Activated naive CD4-positive, alpha-beta T cell treated with anti-CD3 and anti-CD28 coated beads for 36 hours (primary cell): ENCODE data around the gene ACSL1. TPM values are rescaled to one million over a fixed set of nuclear protein-coding genes. Genes with fewer than 3 reads are reported as not detected.

Experiments used
- CTCF ChIA-PET: fragments of 350-600 bp; sonication (Branson Sonifier 250); formaldehyde crosslinking; loops from one replicate; lab custom pipeline; 2021; ENCODE audit warnings: antibody characterized with exemption; lab: Charles Lee
- DNase-seq: peaks from one replicate; pipeline ENCODE4 v3.0.0-alpha.2; 2020
- H3K27ac Mint-ChIP-seq: one replicate; pipeline ENCODE4 v1.8.0; 2021; ENCODE audit warnings: mild to moderate bottlenecking, mixed read lengths
- H3K27me3 Mint-ChIP-seq: one replicate; pipeline ENCODE4 v1.8.0; 2021; ENCODE audit warnings: low read depth, mixed read lengths
- H3K36me3 Mint-ChIP-seq: one replicate; pipeline ENCODE4 v1.8.0; 2021; ENCODE audit warnings: low read depth, mixed read lengths
- H3K4me1 Mint-ChIP-seq: one replicate; pipeline ENCODE4 v1.8.0; 2021; ENCODE audit warnings: low read depth, mixed read lengths
- H3K4me3 Mint-ChIP-seq: one replicate; pipeline ENCODE4 v1.8.0; 2021; ENCODE audit warnings: mild to moderate bottlenecking, moderate library complexity, mixed read lengths
- H3K9me3 Mint-ChIP-seq: one replicate; pipeline ENCODE4 v1.8.0; 2021; ENCODE audit warnings: mixed read lengths
- intact Hi-C: fragments of 100-400 bp; cut with micrococcal nuclease; formaldehyde crosslinking; loops from one replicate; pipeline ENCODE4 v1.15.1; 2023
- total RNA-seq, 2 experiments: library from RNA; stranded (reverse); gene quantifications; one replicate each; pipeline ENCODE4 v1.2.3, GENCODE V29; 2021

ACSL1 gene
- total RNA-seq, 2 experiments from 2014 or later: 29.8 to 31.9 TPM

DNA sequence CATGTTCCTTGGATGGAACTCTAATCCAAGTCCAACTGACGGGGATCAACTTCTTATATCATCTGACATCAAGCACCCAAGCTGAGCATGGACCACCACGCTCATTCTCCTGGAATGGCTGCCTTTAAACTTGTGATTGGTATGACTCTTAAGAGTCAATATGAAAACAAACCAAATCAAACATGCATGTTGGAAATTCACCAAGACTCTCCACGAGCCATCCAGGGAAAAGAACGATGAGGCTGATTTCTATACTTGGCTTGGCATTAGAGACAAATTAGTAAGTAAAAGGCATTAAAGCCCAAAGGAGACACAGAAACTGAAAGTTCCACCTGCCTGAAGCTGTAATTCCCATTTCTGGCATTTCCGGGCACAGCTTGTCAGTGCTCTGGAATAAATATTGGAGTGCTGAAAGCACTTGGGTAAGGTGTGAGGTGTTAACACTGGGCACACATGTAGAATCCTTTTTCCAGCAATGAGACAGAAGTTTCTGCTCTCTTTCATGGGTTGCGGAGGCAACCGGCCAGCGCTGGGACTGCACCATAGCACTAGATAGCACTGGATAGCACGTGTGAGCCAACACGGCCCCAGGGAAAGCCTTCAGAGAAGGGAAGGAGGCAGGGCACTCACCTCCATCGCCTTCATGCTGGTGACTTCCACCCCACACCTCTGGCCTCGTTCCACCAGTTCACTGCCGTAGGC lies 49.8 kb downstream of the ACSL1 start:
- no peaks in the 10 kb centered on the region for H3K27me3 Mint-ChIP-seq
- peaks cover 20% of the 10 kb centered on the region for H3K36me3 Mint-ChIP-seq
- H3K27ac Mint-ChIP-seq: no peak overlapping the region
- DNase-seq: no peak
- no peak overlapping the region for H3K4me3 Mint-ChIP-seq
- intact Hi-C loops: no loop called here
- CTCF ChIA-PET: interaction anchor here (0.5 kb wide), 1 partner anchor 200 kb away, joined by 3 read pairs; no protein-coding TSS in a partner anchor
- H3K4me1 Mint-ChIP-seq: no peaks in the 10 kb centered on the region
- peaks cover 4% of the 10 kb centered on the region for H3K9me3 Mint-ChIP-seq

GRCh38 chr4:184774152-184774551 lies 51.6 kb downstream of the ACSL1 start:
- peaks cover under 1% of the 10 kb centered on the region for H3K9me3 Mint-ChIP-seq
- no peak for DNase-seq
- intact Hi-C loops: no loop called here
- no peak overlapping the region for H3K4me3 Mint-ChIP-seq
- no peaks in the 10 kb centered on the region for H3K4me1 Mint-ChIP-seq
- no peak overlapping the region for H3K27ac Mint-ChIP-seq
- CTCF ChIA-PET: no interaction called here
- H3K36me3 Mint-ChIP-seq: peaks cover 12% of the 10 kb centered on the region
- no peaks in the 10 kb centered on the region for H3K27me3 Mint-ChIP-seq

GRCh38 chr4:184771416-184771815 lies 54.4 kb downstream of the ACSL1 start:
- Mint-ChIP-seq H3K9me3 (no peaks in the 10 kb centered on the region), H3K4me3 (no peak overlapping the region), H3K27me3 (no peaks in the 10 kb centered on the region), H3K36me3 (peaks cover 23% of the 10 kb centered on the region), H3K27ac (no peak overlapping the region), H3K4me1 (no peaks in the 10 kb centered on the region)
- CTCF ChIA-PET: no interaction called here
- intact Hi-C loops: no loop called here
- DNase-seq: no peak

DNA sequence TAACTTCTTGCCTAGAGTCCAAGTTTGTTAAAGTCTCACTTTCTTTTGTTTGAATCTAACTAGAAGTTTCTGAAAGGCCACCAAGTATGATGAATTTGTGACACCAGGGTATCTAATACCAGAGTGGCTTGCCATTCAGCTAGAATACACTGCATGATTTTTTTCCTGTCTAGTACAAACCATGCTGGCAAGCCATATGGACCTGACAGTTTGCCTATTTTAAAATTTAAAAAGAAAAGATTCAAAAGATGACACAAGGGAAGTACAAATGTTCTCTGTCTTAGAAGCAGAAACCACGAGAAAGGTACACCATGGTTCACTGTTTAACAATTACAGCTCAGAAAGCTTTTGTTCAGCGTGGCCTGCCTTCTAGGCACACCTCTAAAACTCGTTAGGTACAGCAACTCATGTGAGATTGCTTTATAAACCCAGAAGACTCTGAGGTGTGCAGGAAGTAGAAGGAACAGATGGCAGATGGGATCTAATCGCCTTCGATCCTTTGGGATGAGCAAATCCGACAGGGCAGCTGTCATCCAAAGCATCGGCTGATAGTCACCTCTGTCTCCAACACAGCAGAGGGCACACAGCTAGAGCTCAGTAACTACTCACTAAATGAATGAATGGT lies 56.5 kb downstream of the ACSL1 start:
- CTCF ChIA-PET: no interaction called here
- Mint-ChIP-seq H3K27me3 (no peaks in the 10 kb centered on the region), H3K4me3 (no peak overlapping the region), H3K36me3 (peaks cover 24% of the 10 kb centered on the region), H3K9me3 (no peaks in the 10 kb centered on the region), H3K27ac (no peak overlapping the region), H3K4me1 (no peaks in the 10 kb centered on the region)
- no peak for DNase-seq
- intact Hi-C loops: no loop called here

DNA sequence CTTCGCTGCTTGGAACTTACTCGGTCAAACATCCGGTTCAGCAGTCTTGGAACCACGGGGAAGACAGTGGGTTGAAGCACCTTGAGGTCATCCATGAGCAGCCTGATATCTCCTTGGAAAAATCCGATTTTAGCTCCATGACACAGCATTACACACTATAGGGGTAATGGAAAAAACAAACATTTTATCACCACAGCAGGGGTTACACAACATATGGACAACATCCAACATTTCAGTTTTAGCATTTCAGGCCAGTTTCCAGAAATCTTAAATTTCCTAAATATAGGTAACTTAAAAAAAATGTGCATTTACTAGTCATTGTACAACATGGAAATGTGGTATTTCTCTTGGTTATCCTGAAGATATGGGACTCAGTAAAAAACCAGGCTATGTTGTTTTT lies 57.5 kb downstream of the ACSL1 start:
- H3K27me3 Mint-ChIP-seq: no peaks in the 10 kb centered on the region
- no peak for DNase-seq
- peaks cover 21% of the 10 kb centered on the region for H3K36me3 Mint-ChIP-seq
- H3K4me1 Mint-ChIP-seq: peaks cover 2% of the 10 kb centered on the region
- CTCF ChIA-PET: no interaction called here
- no peak overlapping the region for H3K4me3 Mint-ChIP-seq
- no peaks in the 10 kb centered on the region for H3K9me3 Mint-ChIP-seq
- intact Hi-C loops: no loop called here
- H3K27ac Mint-ChIP-seq: no peak overlapping the region

DNA sequence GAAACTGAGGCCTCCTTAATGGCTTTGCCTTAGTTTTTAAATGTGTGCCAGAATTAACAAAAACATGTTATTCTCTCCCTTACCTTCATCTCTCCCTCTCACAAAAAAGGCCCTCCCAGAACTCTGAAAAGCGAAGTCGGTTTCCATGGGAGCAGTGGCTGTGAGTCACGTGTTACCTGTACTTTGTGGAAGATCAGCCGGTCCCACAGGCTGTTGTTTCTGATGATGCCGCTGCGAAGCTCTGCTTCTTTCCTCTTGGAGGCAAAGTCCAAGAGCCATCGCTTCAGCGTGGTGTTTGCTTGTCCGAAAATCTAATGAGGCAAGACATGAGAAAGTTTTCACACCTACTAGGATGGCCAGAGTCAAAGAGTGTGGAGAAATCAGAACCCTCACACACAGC lies 59.3 kb downstream of the ACSL1 start:
- peaks cover 28% of the 10 kb centered on the region for H3K36me3 Mint-ChIP-seq
- H3K4me3 Mint-ChIP-seq: no peak overlapping the region
- H3K4me1 Mint-ChIP-seq: peaks cover 21% of the 10 kb centered on the region
- no peaks in the 10 kb centered on the region for H3K9me3 Mint-ChIP-seq
- intact Hi-C loops: no loop called here
- no peak for DNase-seq
- no peak overlapping the region for H3K27ac Mint-ChIP-seq
- H3K27me3 Mint-ChIP-seq: no peaks in the 10 kb centered on the region
- CTCF ChIA-PET: no interaction called here

DNA sequence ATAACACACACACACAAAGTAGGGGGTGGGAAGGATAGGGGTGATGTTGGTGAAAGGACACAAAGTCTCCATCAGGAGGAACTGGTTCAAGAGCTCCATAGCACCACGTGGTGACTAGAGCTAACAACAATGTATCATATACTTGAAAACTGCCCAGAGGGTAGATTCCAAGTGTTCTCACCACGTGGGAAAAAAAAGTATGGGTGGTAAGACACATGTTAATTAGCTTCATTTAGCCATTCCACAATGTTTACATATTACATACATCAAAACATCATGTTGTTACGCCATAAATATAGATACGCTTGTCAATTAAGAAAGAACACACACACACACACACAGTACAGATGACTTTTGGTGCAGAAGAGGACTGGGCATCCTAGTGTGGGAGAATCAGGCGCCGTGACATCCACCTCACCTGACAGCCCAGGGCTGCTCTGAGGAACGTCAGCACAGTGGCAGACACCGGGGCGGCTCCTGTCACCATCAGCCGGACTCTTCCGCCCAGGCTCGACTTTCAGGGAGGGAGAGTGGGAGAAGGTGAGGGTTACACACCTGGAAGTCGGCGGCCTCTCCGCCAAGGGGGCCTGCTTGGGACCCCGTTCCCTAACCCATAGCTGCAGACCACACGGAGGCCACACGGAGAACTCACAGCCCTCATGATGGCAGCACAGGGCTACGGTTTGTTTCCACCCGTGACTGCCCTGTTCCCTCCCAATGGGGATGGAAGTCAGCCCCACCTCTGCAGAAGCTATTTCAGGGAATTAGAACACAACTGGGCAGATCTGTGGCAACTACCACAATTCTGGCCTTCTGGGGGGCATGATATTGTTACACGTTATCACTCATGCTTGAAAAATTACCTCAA lies 60.1 kb downstream of the ACSL1 start:
- H3K4me1 Mint-ChIP-seq: peaks cover 22% of the 10 kb centered on the region
- no peak for DNase-seq
- H3K27me3 Mint-ChIP-seq: no peaks in the 10 kb centered on the region
- no peak overlapping the region for H3K4me3 Mint-ChIP-seq
- peaks cover 33% of the 10 kb centered on the region for H3K36me3 Mint-ChIP-seq
- H3K9me3 Mint-ChIP-seq: no peaks in the 10 kb centered on the region
- no peak overlapping the region for H3K27ac Mint-ChIP-seq
- intact Hi-C loops: no loop called here
- CTCF ChIA-PET: no interaction called here

DNA sequence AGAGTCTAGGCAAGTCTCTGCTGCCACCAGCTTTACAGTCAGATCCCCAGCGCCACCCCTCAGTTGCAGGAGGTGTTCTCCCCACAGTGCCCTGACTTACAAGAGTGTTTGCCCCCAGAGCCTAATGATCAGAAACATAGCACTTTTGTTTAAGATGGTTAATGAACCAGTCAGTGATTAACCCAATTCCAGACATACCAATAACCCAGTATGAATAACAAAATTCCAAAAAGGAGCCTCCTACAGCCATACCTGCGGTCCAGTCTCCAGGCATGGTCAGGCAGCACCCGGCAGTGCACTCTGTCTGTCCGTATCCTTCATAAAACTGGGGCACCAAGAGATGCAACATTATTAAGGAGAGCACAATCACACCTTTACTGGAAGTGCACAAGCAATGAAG lies 61.2 kb downstream of the ACSL1 start:
- Mint-ChIP-seq H3K27ac (no peak overlapping the region), H3K4me3 (no peak overlapping the region), H3K27me3 (no peaks in the 10 kb centered on the region), H3K4me1 (peaks cover 22% of the 10 kb centered on the region), H3K36me3 (peaks cover 39% of the 10 kb centered on the region), H3K9me3 (no peaks in the 10 kb centered on the region)
- DNase-seq: no peak
- intact Hi-C loops: loop anchor here (5.0 kb wide), 1 partner anchor 143 kb away; no protein-coding TSS in a partner anchor
- CTCF ChIA-PET: interaction anchor here (0.6 to 1.6 kb wide), 2 partner anchors 18 to 590 kb away, joined by 3 to 6 read pairs; no protein-coding TSS in a partner anchor

- H3K27me3 Mint-ChIP-seq: no peaks in the 10 kb centered on the region
- no peak overlapping the region for H3K4me3 Mint-ChIP-seq
- intact Hi-C loops: loop anchor here (2.0 to 5.0 kb wide), 2 partner anchors 64 to 144 kb away; no protein-coding TSS in a partner anchor
- no peaks in the 10 kb centered on the region for H3K9me3 Mint-ChIP-seq
- CTCF ChIA-PET: interaction anchor here (0.6 to 1.6 kb wide), 3 partner anchors 16 to 405 kb away, joined by 3 to 6 read pairs (median 5); no protein-coding TSS in a partner anchor
- DNase-seq: no peak
- H3K27ac Mint-ChIP-seq: peak overlapping the region; percentile 46
- peaks cover 22% of the 10 kb centered on the region for H3K4me1 Mint-ChIP-seq
- H3K36me3 Mint-ChIP-seq: peaks cover 42% of the 10 kb centered on the region
Observed at GRCh38 chr4:184763150-184763780, 62.5 kb downstream of the ACSL1 start.

DNA sequence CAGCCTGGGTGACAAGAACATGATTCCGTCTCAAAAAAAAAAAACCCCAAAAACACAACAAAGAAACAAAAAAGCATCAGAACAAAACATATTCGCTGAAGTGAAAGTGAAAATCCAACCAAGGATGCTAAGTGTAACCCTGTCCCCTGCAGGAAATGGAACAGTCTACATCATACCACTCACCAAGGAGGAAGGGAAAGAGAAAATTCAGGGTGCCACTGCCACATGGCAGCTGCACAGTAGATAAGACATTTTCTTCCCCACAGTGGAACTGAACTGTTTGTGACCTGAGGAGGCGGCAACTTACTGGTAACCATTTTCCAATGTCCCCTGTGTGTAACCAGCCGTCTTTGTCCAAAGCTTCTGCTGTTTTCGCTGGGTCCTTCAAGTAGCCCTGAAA lies 63.7 kb downstream of the ACSL1 start:
- CTCF ChIA-PET: interaction anchor here (0.6 to 1.0 kb wide), 4 partner anchors 17 to 48 kb away, joined by 3 read pairs; no protein-coding TSS in a partner anchor
- Mint-ChIP-seq H3K9me3 (no peaks in the 10 kb centered on the region), H3K4me3 (peak overlapping the region; percentile 24)

DNA sequence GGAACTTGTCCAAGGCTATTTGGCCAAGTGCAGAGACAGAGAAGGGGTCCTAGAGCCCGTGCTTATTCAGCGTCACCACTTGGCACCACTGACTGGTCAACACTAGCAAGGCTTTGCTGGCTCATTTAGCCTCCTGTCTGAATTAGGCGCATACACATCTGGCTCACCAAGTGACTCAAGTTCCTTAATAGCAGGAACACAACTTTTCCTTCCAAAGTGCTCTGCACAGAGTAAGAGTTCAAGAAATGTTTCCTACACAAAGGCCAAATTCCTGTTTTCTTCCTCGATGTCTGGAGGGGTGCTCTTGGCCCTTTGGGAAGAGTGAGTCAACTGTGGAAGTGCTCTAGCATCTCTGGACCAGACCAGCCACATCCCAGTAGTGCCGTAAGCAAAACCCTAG lies 65.1 kb downstream of the ACSL1 start:
- Mint-ChIP-seq H3K27me3 (no peaks in the 10 kb centered on the region), H3K36me3 (peaks cover 35% of the 10 kb centered on the region), H3K27ac (no peak overlapping the region), H3K4me3 (no peak overlapping the region), H3K4me1 (peaks cover 22% of the 10 kb centered on the region), H3K9me3 (no peaks in the 10 kb centered on the region)
- intact Hi-C loops: loop anchor here (5.0 kb wide), 1 partner anchor 147 kb away; no protein-coding TSS in a partner anchor
- DNase-seq: no peak
- CTCF ChIA-PET: no interaction called here

More for the DNA sequence above, 63.7 kb downstream of the ACSL1 start:
- Mint-ChIP-seq H3K27me3 (no peaks in the 10 kb centered on the region), H3K36me3 (peaks cover 37% of the 10 kb centered on the region), H3K4me1 (peaks cover 22% of the 10 kb centered on the region), H3K27ac (peak overlapping the region; percentile 83)
- DNase-seq: peak; percentile 56
- intact Hi-C loops: loop anchor here (1.0 to 5.0 kb wide), 9 partner anchors 16 to 498 kb away; partner anchors contain the start of genes CASP3, CENPU and PRIMPOL
